Measurements from ENCODE around the gene NHEJ1. TPM values are rescaled to one million over a fixed set of nuclear protein-coding genes. Genes with fewer than 3 reads are reported as not detected.
A peak's percentile ranks its signal among the peaks of the same experiment; 100 is the strongest.

The NHEJ1 gene
- total RNA-seq, 1 experiment from 2014 or later = 16.7 TPM

GRCh38 chr2:219169930-219170654, 9.5 kb upstream of the NHEJ1 start, which contains the start of gene SLC23A3:
Gene SLC23A3, minus strand, starts transcription at chr2:219170029. Its CDS starts 45 bp downstream, at chr2:219169984.
- POLR2A ChIA-PET (ENCODE audit: unreplicated experiment) = no interaction called here
- Histone ChIP-seq H4K20me1 (ENCODE audit: low read length) (no peaks in the 10 kb centered on the region), H3K79me2 (ENCODE audit: low read length) (peaks cover 10% of the 10 kb centered on the region; the same call in 1 of the 2 replicates), H3K4me1 (ENCODE audit: insufficient read depth, low read length) (no peaks in the 10 kb centered on the region), H3K9me2 (replicated peaks; ENCODE audit: low read length) (no peaks in the 10 kb centered on the region), H2AFZ (ENCODE audit: low read length) (no peak within 1 kb of the TSS), H3K27me3 (ENCODE audit: low read length) (no peaks in the 10 kb centered on the region), H3K9ac (ENCODE audit: low read length) (no peak within 1 kb of the TSS), H3K36me3 (ENCODE audit: low read depth, low read length) (peaks cover 11% of the 10 kb centered on the region; the same call in 1 of the 2 replicates), H3K27ac (ENCODE audit: low read length) (no peak within 1 kb of the TSS), H3K4me2 (ENCODE audit: low read length) (no peak within 1 kb of the TSS), H3F3A (ENCODE audit: low read length, unreplicated experiment) (no peaks in the 10 kb centered on the region), H3K4me3 (ENCODE audit: low read length) (no peak within 1 kb of the TSS), H3K9me3 (ENCODE audit: low read length) (no peaks in the 10 kb centered on the region)
- CTCF ChIA-PET = no interaction called here
- intact Hi-C loops (cut with micrococcal nuclease) = loop anchor here (10.0 kb wide), 1 partner anchor 215 kb away; the partner anchor contains the start of gene DNPEP
- no peak for ATAC-seq
- no peak for DNase-seq
- BruUV-seq (replicated peaks) = no TSS peak
- no peak for TF ChIP-seq EZH2 (IDR thresholded peaks at IDR 0.05; ENCODE audit: low read length, unreplicated experiment)
- TF ChIP-seq CTCF (conservative IDR thresholded peaks at IDR 0.05; ENCODE audit: low read depth, low read length) = no peak
- TF ChIP-seq EZH2phosphoT487 (IDR thresholded peaks at IDR 0.05; ENCODE audit: borderline replicate concordance, low read length) = no peak

GRCh38 chr2:219168932-219169331, 8.3 kb upstream of the NHEJ1 start:
- no peaks in the 10 kb centered on the region for H3K27me3 ChIP-seq (ENCODE audit: low read length)
- no peaks in the 10 kb centered on the region for H3K9me3 ChIP-seq (ENCODE audit: low read length)
- H2AFZ ChIP-seq (ENCODE audit: low read length) = no peak overlapping the region
- peaks cover under 1% of the 10 kb centered on the region; the same call in 1 of the 2 replicates for H3K36me3 ChIP-seq (ENCODE audit: low read depth, low read length)
- H3K4me3 ChIP-seq (ENCODE audit: low read length) = no peak overlapping the region
- no peaks in the 10 kb centered on the region for H3K4me1 ChIP-seq (ENCODE audit: insufficient read depth, low read length)
- H3K79me2 ChIP-seq (ENCODE audit: low read length) = no peaks in the 10 kb centered on the region
- no TSS peak for BruUV-seq (replicated peaks)
- intact Hi-C loops (cut with micrococcal nuclease) = loop anchor here (10.0 kb wide), 1 partner anchor 216 kb away; the partner anchor contains the start of gene DNPEP
- TF ChIP-seq EZH2 (IDR thresholded peaks at IDR 0.05; ENCODE audit: low read length, unreplicated experiment) = no peak
- TF ChIP-seq EZH2phosphoT487 (IDR thresholded peaks at IDR 0.05; ENCODE audit: borderline replicate concordance, low read length) = no peak
- no peak for TF ChIP-seq CTCF (conservative IDR thresholded peaks at IDR 0.05; ENCODE audit: low read depth, low read length)
- ChIA-PET CTCF (no interaction called here), POLR2A (ENCODE audit: unreplicated experiment) (no interaction called here)
- no peak overlapping the region for H3K4me2 ChIP-seq (ENCODE audit: low read length)
- no peaks in the 10 kb centered on the region for H3K9me2 ChIP-seq (replicated peaks; ENCODE audit: low read length)
- H4K20me1 ChIP-seq (ENCODE audit: low read length) = no peaks in the 10 kb centered on the region
- H3K9ac ChIP-seq (ENCODE audit: low read length) = no peak overlapping the region
- H3F3A ChIP-seq (ENCODE audit: low read length, unreplicated experiment) = no peaks in the 10 kb centered on the region
- DNase-seq (no peak), ATAC-seq (no peak)
- no peak overlapping the region for H3K27ac ChIP-seq (ENCODE audit: low read length)

- intact Hi-C loops (cut with micrococcal nuclease) = loop anchor here (10.0 kb wide), 1 partner anchor 216 kb away; the partner anchor contains the start of gene DNPEP
- no peaks in the 10 kb centered on the region for H3K9me2 ChIP-seq (replicated peaks; ENCODE audit: low read length)
- peak; percentile 0 for DNase-seq
Measured at GRCh38 chr2:219168526-219168925, 7.9 kb upstream of the NHEJ1 start.

More at GRCh38 chr2:219168526-219168925, 7.9 kb upstream of the NHEJ1 start:
- H3F3A ChIP-seq (ENCODE audit: low read length, unreplicated experiment) = no peaks in the 10 kb centered on the region
- H3K9me3 ChIP-seq (ENCODE audit: low read length) = no peaks in the 10 kb centered on the region
- BruUV-seq (replicated peaks) = no TSS peak
- H2AFZ ChIP-seq (ENCODE audit: low read length) = no peak overlapping the region
- H3K9ac ChIP-seq (ENCODE audit: low read length) = no peak overlapping the region
- H3K4me1 ChIP-seq (ENCODE audit: insufficient read depth, low read length) = no peaks in the 10 kb centered on the region
- no peak overlapping the region for H3K4me2 ChIP-seq (ENCODE audit: low read length)
- no peak for ATAC-seq
- H4K20me1 ChIP-seq (ENCODE audit: low read length) = no peaks in the 10 kb centered on the region
- ChIA-PET CTCF (no interaction called here), POLR2A (ENCODE audit: unreplicated experiment) (no interaction called here)
- no peak overlapping the region for H3K27ac ChIP-seq (ENCODE audit: low read length)
- H3K4me3 ChIP-seq (ENCODE audit: low read length) = no peak overlapping the region
- no peaks in the 10 kb centered on the region for H3K27me3 ChIP-seq (ENCODE audit: low read length)
- no peaks in the 10 kb centered on the region for H3K79me2 ChIP-seq (ENCODE audit: low read length)
- no peaks in the 10 kb centered on the region; the same call in 1 of the 2 replicates for H3K36me3 ChIP-seq (ENCODE audit: low read depth, low read length)
- no peak for TF ChIP-seq EZH2 (IDR thresholded peaks at IDR 0.05; ENCODE audit: low read length, unreplicated experiment)
- no peak for TF ChIP-seq CTCF (conservative IDR thresholded peaks at IDR 0.05; ENCODE audit: low read depth, low read length)
- no peak for TF ChIP-seq EZH2phosphoT487 (IDR thresholded peaks at IDR 0.05; ENCODE audit: borderline replicate concordance, low read length)

Measured in PC-3 (cell line).